ENCODE data around the gene NRK. TPM values are rescaled to one million over a fixed set of nuclear protein-coding genes. Genes with fewer than 3 reads are reported as not detected.
"Not testable (repeated sequence)": the region's sequence is repeated elsewhere in the genome, so short reads cannot be mapped to it uniquely, and the experiment has no call there.

The NRK gene, protein sequence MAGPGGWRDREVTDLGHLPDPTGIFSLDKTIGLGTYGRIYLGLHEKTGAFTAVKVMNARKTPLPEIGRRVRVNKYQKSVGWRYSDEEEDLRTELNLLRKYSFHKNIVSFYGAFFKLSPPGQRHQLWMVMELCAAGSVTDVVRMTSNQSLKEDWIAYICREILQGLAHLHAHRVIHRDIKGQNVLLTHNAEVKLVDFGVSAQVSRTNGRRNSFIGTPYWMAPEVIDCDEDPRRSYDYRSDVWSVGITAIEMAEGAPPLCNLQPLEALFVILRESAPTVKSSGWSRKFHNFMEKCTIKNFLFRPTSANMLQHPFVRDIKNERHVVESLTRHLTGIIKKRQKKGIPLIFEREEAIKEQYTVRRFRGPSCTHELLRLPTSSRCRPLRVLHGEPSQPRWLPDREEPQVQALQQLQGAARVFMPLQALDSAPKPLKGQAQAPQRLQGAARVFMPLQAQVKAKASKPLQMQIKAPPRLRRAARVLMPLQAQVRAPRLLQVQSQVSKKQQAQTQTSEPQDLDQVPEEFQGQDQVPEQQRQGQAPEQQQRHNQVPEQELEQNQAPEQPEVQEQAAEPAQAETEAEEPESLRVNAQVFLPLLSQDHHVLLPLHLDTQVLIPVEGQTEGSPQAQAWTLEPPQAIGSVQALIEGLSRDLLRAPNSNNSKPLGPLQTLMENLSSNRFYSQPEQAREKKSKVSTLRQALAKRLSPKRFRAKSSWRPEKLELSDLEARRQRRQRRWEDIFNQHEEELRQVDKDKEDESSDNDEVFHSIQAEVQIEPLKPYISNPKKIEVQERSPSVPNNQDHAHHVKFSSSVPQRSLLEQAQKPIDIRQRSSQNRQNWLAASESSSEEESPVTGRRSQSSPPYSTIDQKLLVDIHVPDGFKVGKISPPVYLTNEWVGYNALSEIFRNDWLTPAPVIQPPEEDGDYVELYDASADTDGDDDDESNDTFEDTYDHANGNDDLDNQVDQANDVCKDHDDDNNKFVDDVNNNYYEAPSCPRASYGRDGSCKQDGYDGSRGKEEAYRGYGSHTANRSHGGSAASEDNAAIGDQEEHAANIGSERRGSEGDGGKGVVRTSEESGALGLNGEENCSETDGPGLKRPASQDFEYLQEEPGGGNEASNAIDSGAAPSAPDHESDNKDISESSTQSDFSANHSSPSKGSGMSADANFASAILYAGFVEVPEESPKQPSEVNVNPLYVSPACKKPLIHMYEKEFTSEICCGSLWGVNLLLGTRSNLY (N-terminal part only)
- not detected in 2 replicates for total RNA-seq

DNA sequence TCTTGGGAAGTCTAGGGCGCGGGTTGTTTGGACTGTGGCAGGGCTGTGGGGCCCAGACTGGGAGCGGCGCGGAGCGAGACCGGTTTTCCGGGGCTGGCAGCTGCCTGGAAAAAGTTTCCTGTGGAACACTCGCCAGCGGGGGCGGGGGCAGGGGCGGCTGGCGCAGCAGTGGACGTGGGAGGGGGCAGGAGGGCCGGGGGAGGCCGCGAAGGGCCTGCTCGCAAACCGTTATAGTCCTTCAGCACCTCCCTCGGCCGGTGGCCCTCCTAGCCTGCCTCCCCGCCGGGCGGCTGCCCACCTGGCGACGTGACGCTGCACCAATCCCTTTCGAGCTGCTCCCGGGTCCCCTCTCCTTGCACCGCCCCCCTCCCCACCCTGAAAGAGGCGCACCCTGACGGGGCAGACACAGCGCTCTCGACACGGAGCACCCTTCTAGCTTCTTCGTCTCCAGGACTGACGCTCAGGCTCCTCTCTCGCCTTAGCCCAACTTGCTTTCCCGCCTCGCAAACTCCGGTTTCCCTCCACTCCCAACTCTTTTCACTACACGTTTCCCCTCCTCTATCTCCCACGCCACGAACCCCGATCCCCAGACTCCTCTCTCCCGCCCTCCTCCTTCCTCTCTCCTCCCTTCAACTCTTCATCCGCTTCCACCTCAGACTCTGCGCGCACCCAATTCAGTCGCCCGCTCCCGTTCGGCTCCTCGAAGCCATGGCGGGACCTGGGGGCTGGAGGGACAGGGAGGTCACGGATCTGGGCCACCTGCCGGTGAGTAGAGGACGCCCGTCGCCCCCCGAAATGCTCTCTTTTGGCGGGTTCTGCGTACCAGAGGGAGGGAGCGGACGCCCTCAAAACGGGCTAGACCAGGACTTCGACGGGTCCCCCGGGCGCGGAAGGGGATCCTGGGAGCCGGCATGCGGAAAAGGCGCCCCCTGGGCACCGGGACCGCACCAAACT lies at the start of gene NRK:
Gene NRK, plus strand, starts transcription at position 402 of the 954 bp plus-strand sequence. Its CDS starts 307 bp downstream, at position 709.
- intact Hi-C loops (cut with micrococcal nuclease) = no loop called here

DNA sequence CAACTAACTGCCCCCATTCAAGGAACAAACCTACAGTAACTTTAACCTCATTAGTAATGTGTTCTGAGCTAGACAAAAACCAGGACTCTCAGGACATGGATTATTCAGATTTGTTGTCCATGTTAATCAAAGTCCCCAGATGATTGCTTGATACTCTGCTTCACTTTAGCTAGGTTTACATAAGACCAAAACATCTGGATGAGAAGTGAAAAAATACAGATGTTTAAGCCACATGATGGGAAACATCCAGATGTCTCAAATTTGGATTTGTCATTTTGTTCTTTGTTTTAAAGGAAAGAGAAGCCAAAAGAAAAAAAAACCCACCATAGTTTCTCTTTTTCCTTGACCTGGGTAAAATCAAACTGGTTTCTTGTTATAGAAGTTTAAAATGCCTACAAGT lies 48.5 kb upstream of the NRK start:
- intact Hi-C loops (cut with micrococcal nuclease) = no loop called here

DNA sequence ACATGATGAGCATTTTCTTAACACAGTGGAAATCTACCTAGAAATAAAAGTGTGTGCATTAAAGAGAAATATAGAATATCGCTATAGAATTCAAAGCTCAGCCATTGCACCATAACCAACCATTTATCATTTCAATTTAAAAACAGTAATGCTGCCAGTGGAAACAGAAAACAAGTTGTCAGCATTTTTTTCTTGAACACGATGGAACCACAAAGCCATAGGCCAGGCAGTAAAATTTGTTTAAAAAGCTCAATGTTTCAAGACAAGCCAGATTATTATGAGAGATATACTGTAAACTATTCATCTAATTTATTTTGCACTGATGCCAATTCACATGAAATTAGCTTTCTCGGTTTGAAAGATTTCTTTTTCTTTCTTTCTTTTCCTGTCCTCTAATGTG lies 46.7 kb upstream of the NRK start:
- intact Hi-C loops (cut with micrococcal nuclease) = no loop called here

DNA sequence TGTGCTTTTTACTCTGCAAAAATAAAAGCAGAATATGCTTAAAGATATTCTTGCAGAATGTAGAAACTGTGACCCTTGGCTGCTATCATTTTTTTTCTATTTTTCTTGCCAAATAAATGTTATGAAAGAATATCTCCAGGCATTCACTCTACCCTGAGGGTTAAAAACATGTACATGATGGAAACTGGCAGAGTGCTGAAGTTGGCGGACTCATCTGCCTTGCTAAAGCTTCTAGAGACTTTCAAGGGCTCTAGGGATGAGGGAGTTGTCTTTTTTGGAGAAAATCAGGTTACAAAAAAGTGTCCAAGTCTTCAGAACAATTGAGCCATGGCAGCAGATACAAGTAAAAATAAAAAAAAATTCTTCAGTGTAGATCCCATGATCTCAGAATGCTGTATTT lies 40.5 kb upstream of the NRK start:
- intact Hi-C loops (cut with micrococcal nuclease) = no loop called here

DNA sequence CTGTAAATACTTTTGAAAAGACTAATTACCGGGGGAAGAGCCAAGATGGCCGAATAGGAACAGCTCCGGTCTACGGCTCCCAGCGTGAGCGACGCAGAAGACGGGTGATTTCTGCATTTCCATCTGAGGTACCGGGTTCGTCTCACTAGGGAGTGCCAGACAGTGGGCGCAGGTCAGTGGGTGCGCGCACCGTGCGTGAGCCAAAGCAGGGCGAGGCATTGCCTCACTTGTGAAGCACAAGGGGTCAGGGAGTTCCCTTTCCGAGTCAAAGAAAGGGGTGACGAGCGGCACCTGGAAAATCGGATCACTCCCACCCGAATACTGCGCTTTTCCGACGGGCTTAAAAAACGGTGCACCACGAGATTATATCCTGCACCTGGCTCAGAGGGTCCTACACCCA lies 25.5 kb upstream of the NRK start:
- intact Hi-C loops (cut with micrococcal nuclease) = not testable (repeated sequence)

DNA sequence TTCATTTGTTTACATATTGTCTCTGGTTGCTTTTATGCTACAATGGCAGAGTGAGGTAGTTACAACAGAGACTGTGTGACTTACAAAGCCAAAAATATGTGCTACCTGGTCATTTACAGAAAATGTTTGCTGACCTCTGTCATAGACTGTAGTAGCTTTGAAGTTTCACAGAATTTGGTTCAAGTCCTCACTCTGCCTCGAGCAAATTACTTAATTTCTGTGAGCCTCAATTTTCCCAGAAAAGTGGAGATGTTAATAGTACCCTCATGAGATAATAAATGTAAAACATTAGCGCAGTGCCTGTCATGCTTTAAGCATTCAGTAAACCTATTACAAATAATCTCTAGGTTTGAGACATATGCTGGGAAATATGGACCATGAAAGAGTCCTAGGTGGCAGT lies 18.4 kb upstream of the NRK start:
- intact Hi-C loops (cut with micrococcal nuclease) = no loop called here

DNA sequence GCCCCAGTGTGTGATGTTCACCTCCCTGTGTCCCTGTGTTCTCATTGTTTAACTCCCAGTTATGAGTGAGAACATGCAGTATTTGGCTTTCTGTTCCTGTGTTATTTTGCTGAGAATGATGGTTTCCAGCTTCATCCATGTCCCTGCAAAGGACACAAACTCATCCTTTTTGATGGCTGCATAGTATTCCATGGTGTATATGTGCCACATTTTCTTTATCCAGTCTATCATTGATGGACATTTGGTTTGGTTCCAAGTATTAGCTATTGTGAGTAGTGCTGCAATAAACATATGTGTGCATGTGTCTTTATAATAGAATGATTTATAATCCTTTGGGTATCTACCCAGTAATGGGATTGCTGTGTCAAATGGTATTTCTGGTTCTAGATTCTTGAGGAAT lies 16.7 kb upstream of the NRK start:
- intact Hi-C loops (cut with micrococcal nuclease) = not testable (repeated sequence)

DNA sequence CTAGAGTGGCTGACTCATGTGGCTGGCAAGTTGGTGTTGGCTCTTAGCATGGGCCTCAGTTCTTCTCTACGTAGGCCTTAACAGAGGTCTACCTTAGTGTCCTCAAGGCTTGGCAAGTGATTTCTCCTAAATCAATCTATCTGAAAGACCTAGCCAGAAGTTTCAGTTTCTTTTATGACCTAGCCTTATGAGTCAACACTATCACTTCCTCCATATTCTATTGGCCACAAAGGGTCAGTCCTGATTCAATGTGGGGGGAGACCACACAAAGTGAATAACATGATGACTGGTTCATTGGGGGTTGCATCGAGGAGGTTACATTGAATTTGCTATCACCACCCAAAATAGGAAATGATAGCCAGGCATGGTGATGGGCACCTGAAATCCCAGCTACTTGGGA lies 5.8 kb upstream of the NRK start:
- intact Hi-C loops (cut with micrococcal nuclease) = no loop called here

DNA sequence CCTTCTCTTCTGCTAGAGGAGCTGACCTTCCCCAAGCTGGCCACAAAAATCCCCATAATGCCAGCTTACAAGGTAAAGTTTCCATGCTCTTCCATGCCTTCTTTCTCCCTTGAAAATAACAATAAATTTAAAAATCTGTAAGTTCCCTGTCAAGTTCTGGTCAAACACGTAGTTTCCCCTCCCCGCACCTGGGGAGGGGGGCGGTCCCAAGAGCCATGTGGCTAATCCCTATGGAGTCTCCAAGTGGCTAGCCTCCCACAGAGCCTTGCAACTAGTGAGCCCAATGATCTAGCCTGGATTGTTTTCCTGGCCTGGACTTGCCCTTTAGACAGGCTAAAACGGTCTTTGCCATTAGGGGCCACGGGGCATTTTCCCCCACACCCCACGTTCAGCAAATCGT lies 2.1 kb upstream of the NRK start:
- intact Hi-C loops (cut with micrococcal nuclease) = no loop called here

DNA sequence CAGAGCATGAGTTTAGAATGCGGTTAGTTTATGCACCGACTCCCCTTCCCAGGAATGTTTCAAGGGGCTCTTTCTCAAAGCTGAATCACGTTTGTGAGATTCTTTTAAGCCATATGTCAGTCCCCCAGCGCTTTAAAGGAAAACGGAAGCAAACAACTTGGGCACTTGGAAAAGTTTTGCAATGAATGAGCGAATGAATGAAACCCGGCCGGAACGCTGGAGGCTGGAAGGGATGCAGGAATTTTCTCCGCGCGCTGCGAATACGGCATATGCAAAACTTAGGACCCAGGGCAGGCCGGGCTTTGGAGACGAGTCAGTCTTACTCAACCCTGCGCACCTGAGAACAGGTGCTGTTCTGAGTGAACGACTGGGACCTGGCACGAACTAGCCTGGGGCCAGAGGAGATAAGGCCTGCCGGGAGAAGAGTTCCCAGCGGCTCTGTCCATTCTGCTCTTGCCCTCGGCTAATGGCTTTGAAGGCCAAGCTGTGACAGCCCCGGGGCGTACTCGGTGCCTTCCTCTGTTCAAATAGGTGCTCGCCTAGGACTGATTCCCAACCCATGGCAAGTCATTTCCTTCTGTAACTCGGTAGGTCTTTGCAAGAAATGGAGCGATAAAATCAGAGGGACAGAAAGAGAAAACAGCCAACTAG lies 743 bp upstream of the NRK start:
- intact Hi-C loops (cut with micrococcal nuclease) = no loop called here

DNA sequence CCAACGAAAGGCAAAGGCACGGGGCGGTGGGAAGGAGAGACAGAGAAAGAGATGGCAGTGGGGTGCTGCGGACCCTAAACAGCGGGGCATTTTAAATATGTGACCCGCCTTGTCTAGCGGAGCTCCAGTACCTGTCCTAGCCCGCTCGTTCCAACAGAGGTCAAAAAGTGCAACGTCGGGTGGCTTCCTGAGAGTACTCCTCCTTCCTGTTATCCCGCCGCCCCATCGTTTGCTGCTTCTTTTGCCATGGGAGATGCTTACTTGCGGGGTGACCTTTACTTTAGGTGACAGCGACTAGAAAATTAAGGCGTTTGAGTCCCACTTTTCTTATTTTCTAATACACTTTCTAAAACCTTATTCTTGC lies 735 bp downstream of the NRK start:
- intact Hi-C loops (cut with micrococcal nuclease) = no loop called here

DNA sequence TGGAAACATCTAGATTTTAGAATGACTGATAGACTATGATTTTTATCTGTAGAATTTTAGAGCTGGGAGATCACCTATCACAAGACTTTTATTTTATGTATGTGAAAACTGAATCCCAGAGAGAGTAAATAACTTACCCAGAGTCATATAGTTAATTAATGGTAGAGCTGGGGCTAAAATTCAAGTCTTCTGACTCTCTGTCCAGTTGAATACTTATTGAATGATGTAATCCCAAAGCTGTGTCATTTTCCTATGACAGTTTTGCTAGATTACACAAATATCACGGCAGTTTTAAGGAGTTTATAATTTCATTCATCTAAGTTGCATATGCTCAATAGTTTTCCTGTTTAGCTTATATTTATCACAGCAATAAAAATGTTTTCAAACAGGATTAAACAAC lies 6.7 kb downstream of the NRK start:
- intact Hi-C loops (cut with micrococcal nuclease) = no loop called here

DNA sequence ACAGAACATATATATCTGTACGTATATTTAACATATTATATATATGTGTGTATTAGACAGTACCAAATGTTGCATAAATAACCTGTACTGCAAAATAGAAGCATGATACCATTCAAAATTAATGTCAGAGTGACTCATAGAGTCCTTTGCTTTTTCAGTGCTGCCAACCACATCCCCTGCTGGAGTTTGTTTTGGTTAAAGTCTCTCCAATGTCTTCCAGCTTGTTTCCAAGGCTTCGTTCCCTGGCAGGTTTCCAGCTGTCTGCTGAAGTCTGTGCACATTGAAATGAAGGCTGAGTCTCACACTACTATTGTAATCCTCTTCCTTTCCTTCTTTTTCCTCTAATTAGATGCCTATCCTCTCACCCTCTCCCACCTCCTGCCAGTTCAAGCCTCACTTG lies 14.9 kb downstream of the NRK start:
- intact Hi-C loops (cut with micrococcal nuclease) = no loop called here

DNA sequence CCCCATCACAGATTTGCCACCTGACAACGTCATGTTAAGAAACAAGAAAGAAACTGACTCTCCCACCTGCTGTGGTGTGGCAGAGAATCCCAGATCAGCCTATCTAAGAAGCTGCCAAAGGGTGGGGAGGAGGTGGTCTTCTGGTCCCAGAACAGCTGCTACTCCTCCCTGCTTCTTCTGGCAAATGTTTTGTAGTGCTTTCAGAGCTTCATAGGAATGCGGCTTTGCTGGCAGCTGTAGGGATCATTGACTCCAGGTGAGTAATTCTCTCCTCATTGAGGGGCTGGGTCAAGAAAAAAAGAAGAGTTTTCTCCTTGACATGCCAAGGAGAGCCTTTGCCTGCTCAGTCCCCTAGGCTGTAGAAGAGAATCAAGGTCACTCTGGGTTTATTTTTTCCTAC lies 23.3 kb downstream of the NRK start:
- intact Hi-C loops (cut with micrococcal nuclease) = no loop called here

DNA sequence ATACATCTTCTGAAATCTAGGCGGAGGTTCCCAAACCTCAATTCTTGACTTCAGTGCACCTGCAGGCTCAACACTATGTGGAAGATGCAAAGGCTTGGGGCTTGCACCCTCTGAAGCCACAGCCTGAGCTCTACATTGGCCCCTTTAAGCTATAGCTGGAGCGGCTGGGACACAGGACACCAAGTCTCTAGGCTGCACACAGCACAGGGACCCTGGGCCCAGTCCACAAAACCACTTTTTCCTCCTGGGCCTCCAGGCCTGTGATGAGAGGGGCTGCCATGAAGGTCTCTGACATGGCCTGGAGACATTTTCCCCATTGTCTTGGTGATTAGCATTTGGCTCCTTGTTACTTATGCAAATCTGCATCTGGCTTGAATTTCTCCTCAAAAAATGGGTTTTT lies 27.8 kb downstream of the NRK start:
- intact Hi-C loops (cut with micrococcal nuclease) = not testable (repeated sequence)

DNA sequence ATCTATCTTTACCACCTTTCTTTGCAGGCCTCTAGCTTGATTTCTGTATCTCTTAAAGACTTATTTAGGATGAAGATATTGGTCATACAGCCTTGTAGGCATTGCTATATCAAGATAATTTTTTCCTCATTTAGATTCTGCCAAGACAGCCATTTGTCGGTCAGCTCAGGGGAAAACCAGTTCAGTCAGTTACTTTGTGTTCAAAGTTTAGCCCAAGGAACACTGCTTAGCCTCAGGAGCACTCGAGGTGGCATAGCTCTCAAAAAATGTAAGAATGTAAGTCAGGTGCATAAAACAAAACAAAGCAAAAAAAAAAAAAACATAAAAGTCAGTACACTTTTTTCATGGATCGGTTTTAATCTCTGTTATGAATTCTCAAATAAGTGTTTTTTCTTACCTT lies 43.4 kb downstream of the NRK start:
- intact Hi-C loops (cut with micrococcal nuclease) = no loop called here

DNA sequence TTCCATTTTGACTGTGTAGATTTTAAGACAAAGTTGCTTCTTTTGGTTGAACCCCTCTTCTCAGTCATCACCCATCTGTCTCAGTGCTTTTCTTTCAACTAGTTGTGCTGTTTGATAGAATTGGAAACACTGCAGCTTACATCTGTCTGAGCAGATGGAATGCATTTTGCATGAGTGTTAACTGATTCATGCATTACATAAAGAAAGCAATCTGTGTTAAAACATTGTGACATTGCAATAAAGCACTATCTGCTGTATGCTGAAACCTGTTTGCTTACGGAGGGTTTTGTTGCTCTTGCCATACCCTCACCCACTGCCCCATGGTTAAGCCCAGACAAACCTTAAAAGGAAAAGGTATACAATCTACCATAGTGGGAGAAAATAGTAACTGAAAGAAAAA lies 47.4 kb downstream of the NRK start:
- intact Hi-C loops (cut with micrococcal nuclease) = no loop called here

DNA sequence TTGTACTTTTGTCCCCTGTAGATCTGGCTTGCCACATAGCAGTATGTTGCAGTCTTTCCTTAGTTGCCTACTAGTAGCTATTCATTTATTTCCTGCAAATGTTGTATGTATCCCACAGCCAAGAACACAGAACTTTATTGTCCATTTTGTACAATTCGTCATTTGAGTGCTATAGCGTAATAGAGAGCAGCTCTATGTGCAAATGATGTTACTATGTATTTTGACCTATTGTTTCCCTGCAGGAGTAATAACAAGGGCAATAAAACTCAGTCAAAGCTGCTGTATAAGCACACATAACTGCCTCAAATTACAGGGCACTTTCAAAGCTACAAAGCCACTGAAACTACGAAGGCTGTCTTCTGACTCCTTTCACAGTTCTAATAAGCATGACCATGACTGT lies 48.1 kb downstream of the NRK start:
- intact Hi-C loops (cut with micrococcal nuclease) = no loop called here

DNA sequence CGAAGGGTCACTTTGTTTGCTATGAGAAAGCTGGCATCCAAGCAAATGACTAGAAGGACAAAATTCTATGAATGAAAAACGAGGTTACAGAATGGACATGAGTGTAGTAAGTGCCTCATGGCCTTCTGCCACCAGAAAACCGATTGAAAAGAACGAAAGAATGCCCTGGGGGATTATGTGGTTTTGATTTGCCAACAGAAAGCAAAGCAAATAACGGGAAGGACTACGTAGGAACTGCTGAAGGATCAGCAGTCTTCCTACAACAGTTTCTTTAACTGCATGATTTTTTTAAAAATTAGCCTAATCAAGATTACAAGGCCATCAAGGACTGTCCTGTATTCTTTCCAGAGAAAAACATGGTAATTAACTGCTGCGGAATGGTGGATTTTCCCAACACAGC lies 50.6 kb downstream of the NRK start:
- intact Hi-C loops (cut with micrococcal nuclease) = no loop called here

DNA sequence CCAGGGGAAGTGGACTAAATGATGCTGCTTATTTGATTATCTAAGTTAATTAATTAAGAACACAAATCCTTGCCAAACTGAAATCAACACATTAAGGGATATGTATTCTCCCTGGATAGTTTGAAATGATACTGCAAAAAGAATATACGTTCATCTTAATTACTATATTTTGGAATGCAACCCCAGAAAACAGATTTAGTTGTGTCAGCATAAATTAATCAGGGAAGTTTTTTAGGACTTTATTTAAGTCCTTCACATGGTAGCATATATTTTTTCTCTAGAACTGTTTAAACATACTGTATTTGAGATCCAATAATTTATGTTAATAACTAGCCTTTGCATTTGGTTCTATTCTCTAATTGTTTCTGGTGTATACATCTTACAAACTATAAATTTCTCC lies 52.5 kb downstream of the NRK start:
- intact Hi-C loops (cut with micrococcal nuclease) = no loop called here
